K562 (cell line): ENCODE data around the gene EPHB1. TPM values are rescaled to one million over a fixed set of nuclear protein-coding genes. Genes with fewer than 3 reads are reported as not detected.

ENCODE experiments used
- ATAC-seq: fragments of 200-7000 bp; cut with Tn5 transposase; 3 replicates; pipeline ENCODE4 v1.9.1; 2020; ENCODE audit warnings: moderate library complexity
- BruUV-seq: library from RNA; stranded (reverse); fragments of 400-500 nt; replicated peaks from 2 replicates; lab custom pipeline; 2021; lab: Mats Ljungman, UMichigan
- CTCF ChIA-PET: fragments of 300-600 bp; formaldehyde crosslinking; extraction: SDS; loops from one replicate; lab custom pipeline; 2021; ENCODE audit warnings: low intra/inter-chr PET ratio; lab: Yijun Ruan, JAX
- POLR2A ChIA-PET: fragments of 300-600, 350-650 bp; sonication (Branson Sonifier 250); formaldehyde crosslinking; extraction: SDS; loops from one replicate; lab custom pipeline; 2021; ENCODE audit warnings: antibody characterized with exemption, inconsistent platforms; lab: Yijun Ruan, JAX
- DNase-seq, 4 experiments: peaks; one replicate each; pipeline versions ENCODE4 v3.0.0 to v3.0.0-alpha.2; 2011 to 2018; ENCODE audit warnings: low spot score in 3 of 4, mixed read lengths in 3 of 4; ENCODE audit errors: extremely low read depth in 1 of 4
- FAIRE-seq: peaks from 2 replicates; lab custom pipeline; 2011; peaks lifted over from hg19 to GRCh38; lab: Jason Lieb, UNC
- H2AFZ ChIP-seq: 2 replicates; pipeline ENCODE4 v1.6.0; 2011; ENCODE audit warnings: low read depth, low read length, control low read depth, inconsistent platforms
- H3K27ac ChIP-seq: fragments of 200-600 bp; 3 replicates; pipeline ENCODE4 v1.8.0; 2011; ENCODE audit warnings: low read depth, mild to moderate bottlenecking, control low read depth, inconsistent platforms, low read length, moderate library complexity, mixed read lengths; ENCODE audit errors: extremely low read depth
- H3K27me3 ChIP-seq, 2 experiments: fragments of 300-600 bp in 1 of 2; 2 replicates in 1 of 2; 3 replicates in 1 of 2; pipeline versions ENCODE4 v1.6.0 to v1.8.0; 2011; ENCODE audit warnings: inconsistent platforms in 2 of 2, low read length in 2 of 2, mild to moderate bottlenecking in 1 of 2, mixed read lengths in 1 of 2, moderate library complexity in 1 of 2; ENCODE audit not compliant: control insufficient read depth in 2 of 2, insufficient read depth in 2 of 2
- H3K36me3 ChIP-seq: fragments of 300-600 bp; 3 replicates; pipeline ENCODE4 v1.8.0; 2011; ENCODE audit warnings: mild to moderate bottlenecking, low read length, inconsistent platforms; ENCODE audit not compliant: control insufficient read depth, insufficient read depth
- H3K4me1 ChIP-seq, 2 experiments: fragments of 200-600 bp in 1 of 2; replicated peaks in 1 of 2; 2 replicates in 1 of 2; 3 replicates in 1 of 2; pipeline versions ENCODE4 v1.5.1 to v1.8.0; 2011; ENCODE audit warnings: inconsistent platforms in 2 of 2, low read length in 2 of 2, mild to moderate bottlenecking in 1 of 2, mixed read lengths in 1 of 2, moderate library complexity in 1 of 2; ENCODE audit not compliant: control insufficient read depth in 2 of 2, insufficient read depth in 2 of 2
- H3K4me2 ChIP-seq: 2 replicates; pipeline ENCODE4 v1.6.1; 2011; ENCODE audit warnings: low read length, control low read depth, inconsistent platforms, mixed read lengths; ENCODE audit not compliant: insufficient read depth
- H3K4me3 ChIP-seq: fragments of 200-600 bp; sonication (generic), shearing (Covaris generic); 2 replicates; pipeline ENCODE4 v1.5.1; 2016; ENCODE audit warnings: control low read depth, inconsistent platforms
- H3K79me2 ChIP-seq: fragments of 200-600 bp; 3 replicates; pipeline ENCODE4 v1.8.0; 2011; ENCODE audit warnings: low read length, inconsistent platforms; ENCODE audit not compliant: control insufficient read depth, insufficient read depth
- H3K9ac ChIP-seq, 2 experiments: 2 replicates each; pipeline versions ENCODE4 v1.6.0 to v1.6.1; 2011; ENCODE audit warnings: low read depth in 2 of 2, low read length in 2 of 2, control low read depth in 1 of 2, inconsistent platforms in 1 of 2, mild to moderate bottlenecking in 1 of 2, mixed read lengths in 1 of 2; ENCODE audit not compliant: insufficient read depth in 1 of 2
- H3K9me1 ChIP-seq: one replicate; pipeline ENCODE4 v1.6.0; 2011; ENCODE audit warnings: inconsistent platforms, mild to moderate bottlenecking, low read length, moderate library complexity; ENCODE audit not compliant: control insufficient read depth, insufficient read depth
- H3K9me3 ChIP-seq: replicated peaks from 2 replicates; pipeline ENCODE4 v1.5.1; 2011; ENCODE audit warnings: low read depth, low read length, inconsistent platforms; ENCODE audit not compliant: control insufficient read depth, insufficient read depth
- H4K20me1 ChIP-seq: replicated peaks from 2 replicates; pipeline ENCODE4 v1.6.1; 2011; ENCODE audit warnings: low read length, inconsistent platforms, mixed read lengths; ENCODE audit not compliant: control insufficient read depth, insufficient read depth
- ARID3B ChIP-seq: fragments of 250-450 bp; sonication (Bioruptor Pico); IDR thresholded peaks from 2 replicates; pipeline ENCODE4 v1.4.0; 2020; ENCODE audit warnings: borderline replicate concordance
- BRD9 ChIP-seq: fragments of 450-650 bp; IDR thresholded peaks from 2 replicates; pipeline ENCODE4 v1.6.1; 2018; ENCODE audit warnings: low read depth; ENCODE audit not compliant: partially characterized antibody
- CBX1 ChIP-seq: sonication (generic); IDR thresholded peaks from 2 replicates; pipeline ENCODE4 v1.6.1; 2016; ENCODE audit warnings: antibody characterized with exemption, low read depth, mild to moderate bottlenecking
- DNMT1 ChIP-seq: fragments of 450-650 bp; IDR thresholded peaks from 2 replicates; pipeline ENCODE4 v1.6.1; 2016; ENCODE audit warnings: antibody characterized with exemption, mild to moderate bottlenecking
- ETV5 ChIP-seq: sonication (generic); formaldehyde crosslinking; IDR thresholded peaks from 2 replicates; pipeline ENCODE4 v1.4.0; 2020; ENCODE audit warnings: low read depth, mild to moderate bottlenecking, missing genetic modification reagents
- FOXP4 ChIP-seq: sonication (generic); formaldehyde crosslinking; IDR thresholded peaks from 2 replicates; pipeline ENCODE4 v1.8.0; 2022; ENCODE audit warnings: mild to moderate bottlenecking, missing genetic modification reagents, borderline replicate concordance
- HMBOX1 ChIP-seq: sonication (generic); IDR thresholded peaks from 2 replicates; pipeline ENCODE4 v1.6.1; 2016
- HMG20B ChIP-seq: fragments of 250-450 bp; sonication (Bioruptor Pico); IDR thresholded peaks from 2 replicates; pipeline ENCODE4 v1.5.0; 2021; ENCODE audit warnings: mild to moderate bottlenecking
- KAT7 ChIP-seq: sonication (generic); formaldehyde crosslinking; IDR thresholded peaks from 2 replicates; pipeline ENCODE4 v1.8.0; 2022; ENCODE audit warnings: missing genetic modification reagents, mild to moderate bottlenecking, borderline replicate concordance
- L3MBTL2 ChIP-seq: fragments of 450-650 bp; IDR thresholded peaks from 2 replicates; pipeline ENCODE4 v1.6.1; 2016; ENCODE audit warnings: mild to moderate bottlenecking, moderate library complexity
- POLR2H ChIP-seq: IDR thresholded peaks from 2 replicates; pipeline ENCODE4 v1.6.1; 2016; ENCODE audit warnings: missing genetic modification characterization, low read depth, mild to moderate bottlenecking, control low read depth, missing compliant biosample characterization, moderate library complexity
- STAG1 ChIP-seq: sonication (generic); formaldehyde crosslinking; IDR thresholded peaks from 2 replicates; pipeline ENCODE4 v1.5.0; 2020; ENCODE audit warnings: missing genetic modification reagents, borderline replicate concordance
- ZBTB34 ChIP-seq: fragments of 250-450 bp; sonication (Bioruptor Pico); IDR thresholded peaks from 2 replicates; pipeline ENCODE4 v1.8.0; 2021; ENCODE audit warnings: mild to moderate bottlenecking, moderate library complexity
- ZFP36 ChIP-seq: fragments of 150-350 bp; IDR thresholded peaks from 2 replicates; pipeline ENCODE4 v1.6.1; 2018; ENCODE audit warnings: low read length, low read depth; ENCODE audit not compliant: partially characterized antibody
- ZNF445 ChIP-seq: fragments of 250-450 bp; sonication (Bioruptor Pico); IDR thresholded peaks from 2 replicates; pipeline ENCODE4 v1.4.0; 2020; ENCODE audit warnings: low read depth, mild to moderate bottlenecking, moderate library complexity
- ZNF57 ChIP-seq: fragments of 450-650 bp; formaldehyde crosslinking; IDR thresholded peaks from 2 replicates; pipeline ENCODE4 v1.4.0; 2020; ENCODE audit warnings: mild to moderate bottlenecking, moderate library complexity
- ZNF830 ChIP-seq: fragments of 250-450 bp; sonication (Bioruptor Pico); IDR thresholded peaks from 2 replicates; pipeline ENCODE4 v1.5.0; 2021; ENCODE audit warnings: mild to moderate bottlenecking
- WGBS: fragments of 100-300 bp; shearing (Covaris generic); methylation state at CpG from one replicate; pipeline ENCODE4 v1.1.6; 2016; ENCODE audit warnings: low coverage, mixed read lengths; ENCODE audit not compliant: insufficient coverage; ENCODE audit errors: missing lambda C conversion rate; 5-methylcytosine and 5-hydroxymethylcytosine counted together
- in situ Hi-C: fragments of 300-500 bp; cut with MboI; formaldehyde crosslinking; loops from 4 replicates; pipeline ENCODE4 v1.15.0; 2018; ENCODE audit warnings: inconsistent platforms, mixed read lengths
- intact Hi-C: fragments of 100-400 bp; cut with micrococcal nuclease; formaldehyde crosslinking; loops from 2 replicates; pipeline ENCODE4 v1.14.2; 2022
- polyA plus RNA-seq, 8 experiments: library from polyadenylated mRNA; depleted of rRNA in 4 of 8; stranded (reverse) in 5 of 8; unstranded in 3 of 8; fragments of >200 nt; fragmentation: Nextera tagmentation in 2 of 8; fragmentation: Illumina TruSeq in 1 of 8; extraction: Ambion mirVana in 2 of 8; extraction: Trizol in 1 of 8; gene quantifications; 2 replicates each; pipeline versions ENCODE4 v1.2.1 to v1.2.3, GENCODE V29; 2011 to 2014; ENCODE audit warnings: inconsistent platforms in 1 of 8, missing spikeins in 1 of 8
- total RNA-seq, 7 experiments: library from RNA; depleted of rRNA in 6 of 7; stranded (reverse); fragments of >200 nt in 6 of 7; fragmentation: Illumina TruSeq in 2 of 7; extraction: Trizol in 2 of 7; gene quantifications; 2 replicates each; pipeline versions ENCODE4 v1.2.1 to v1.2.3, GENCODE V29; 2011 to 2021; ENCODE audit warnings: low replicate concordance in 1 of 7

Gene EPHB1
- total and polyA plus RNA-seq, 9 of the 15 experiments (the other 6 are each of a cell fraction or from before 2014, with no cell fraction given) = 0.29 TPM; not detected in 8

- BruUV-seq = no TSS peak
- no peaks in the 10 kb centered on the region for H4K20me1 ChIP-seq
- ATAC-seq (no peak), DNase-seq (no peak), FAIRE-seq (no peak)
- H2AFZ ChIP-seq = no peak overlapping the region
- H3K36me3 ChIP-seq = no peaks in the 10 kb centered on the region
- H3K9ac ChIP-seq = no peak overlapping the region
- ChIA-PET CTCF (no interaction called here), POLR2A (interaction anchor here (0.6 kb wide), 1 partner anchor 1555 kb away, joined by 3 read pairs; no protein-coding TSS in a partner anchor)
- no peaks in the 10 kb centered on the region for H3K9me1 ChIP-seq
- H3K4me3 ChIP-seq = no peak overlapping the region
- in situ Hi-C loops = no loop called here
- no peak overlapping the region for H3K4me2 ChIP-seq
- no peaks in the 10 kb centered on the region for H3K27me3 ChIP-seq
- no peak overlapping the region for H3K27ac ChIP-seq
- WGBS = 0% methylated on average over 2 of the region's 2 CpGs
- intact Hi-C loops = no loop called here
- H3K79me2 ChIP-seq = no peaks in the 10 kb centered on the region
- H3K9me3 ChIP-seq = no peaks in the 10 kb centered on the region
- no peaks in the 10 kb centered on the region for H3K4me1 ChIP-seq
- TF ChIP-seq L3MBTL2 (no peak), DNMT1 (no peak), KAT7 (CRISPR knock-in tag) (no peak), ZNF445 (CRISPR knock-in tag) (no peak), HMBOX1 (no peak), STAG1 (no peak), ZNF830 (CRISPR knock-in tag) (no peak), ZBTB34 (no peak), ZFP36 (no peak), HMG20B (CRISPR knock-in tag) (no peak), POLR2H (no peak), CBX1 (no peak), ARID3B (CRISPR knock-in tag) (no peak), ETV5 (CRISPR knock-in tag) (no peak), ZNF57 (CRISPR knock-in tag) (no peak), FOXP4 (no peak), BRD9 (no peak)
Observed at GRCh38 chr3:135199137-135199536, 404.1 kb downstream of the EPHB1 start.
